Measurements from ENCODE around the gene ONECUT3.

DNA sequence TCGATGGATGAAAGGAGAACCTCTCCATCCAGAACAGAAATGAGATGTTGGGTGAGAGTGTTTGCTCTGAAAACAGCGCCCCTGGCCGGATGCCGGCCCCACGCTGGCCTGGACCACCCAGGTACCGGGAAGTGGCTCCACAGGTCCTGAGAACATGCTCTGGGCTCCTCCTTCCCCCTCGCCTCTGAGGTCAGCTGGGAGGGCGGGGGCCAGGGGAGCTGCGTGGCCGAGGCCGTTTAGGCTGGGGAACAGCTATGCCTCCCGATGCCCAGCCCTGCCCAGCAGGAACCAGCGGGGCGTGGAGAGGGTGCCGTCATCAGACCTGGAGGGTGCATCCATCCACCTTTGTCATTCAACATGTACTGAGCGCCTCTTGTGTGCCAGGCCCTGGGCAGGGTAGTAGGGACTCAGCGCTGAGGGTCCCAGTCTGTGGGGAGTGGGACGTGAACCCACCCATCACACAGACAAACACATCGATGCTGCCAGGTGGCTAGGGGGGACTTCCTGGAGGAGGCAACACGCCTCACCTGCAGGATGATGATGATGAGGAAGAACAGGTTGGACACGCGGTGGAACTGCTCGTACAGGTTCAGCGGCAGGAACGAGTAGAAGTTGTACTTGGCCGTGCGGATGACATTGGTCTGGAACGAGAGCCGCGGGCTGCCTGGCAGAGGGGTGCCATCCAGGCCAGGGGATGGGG, 54.5 kb downstream of the ONECUT3 start:
- TF ChIP-seq, protein P1, sequence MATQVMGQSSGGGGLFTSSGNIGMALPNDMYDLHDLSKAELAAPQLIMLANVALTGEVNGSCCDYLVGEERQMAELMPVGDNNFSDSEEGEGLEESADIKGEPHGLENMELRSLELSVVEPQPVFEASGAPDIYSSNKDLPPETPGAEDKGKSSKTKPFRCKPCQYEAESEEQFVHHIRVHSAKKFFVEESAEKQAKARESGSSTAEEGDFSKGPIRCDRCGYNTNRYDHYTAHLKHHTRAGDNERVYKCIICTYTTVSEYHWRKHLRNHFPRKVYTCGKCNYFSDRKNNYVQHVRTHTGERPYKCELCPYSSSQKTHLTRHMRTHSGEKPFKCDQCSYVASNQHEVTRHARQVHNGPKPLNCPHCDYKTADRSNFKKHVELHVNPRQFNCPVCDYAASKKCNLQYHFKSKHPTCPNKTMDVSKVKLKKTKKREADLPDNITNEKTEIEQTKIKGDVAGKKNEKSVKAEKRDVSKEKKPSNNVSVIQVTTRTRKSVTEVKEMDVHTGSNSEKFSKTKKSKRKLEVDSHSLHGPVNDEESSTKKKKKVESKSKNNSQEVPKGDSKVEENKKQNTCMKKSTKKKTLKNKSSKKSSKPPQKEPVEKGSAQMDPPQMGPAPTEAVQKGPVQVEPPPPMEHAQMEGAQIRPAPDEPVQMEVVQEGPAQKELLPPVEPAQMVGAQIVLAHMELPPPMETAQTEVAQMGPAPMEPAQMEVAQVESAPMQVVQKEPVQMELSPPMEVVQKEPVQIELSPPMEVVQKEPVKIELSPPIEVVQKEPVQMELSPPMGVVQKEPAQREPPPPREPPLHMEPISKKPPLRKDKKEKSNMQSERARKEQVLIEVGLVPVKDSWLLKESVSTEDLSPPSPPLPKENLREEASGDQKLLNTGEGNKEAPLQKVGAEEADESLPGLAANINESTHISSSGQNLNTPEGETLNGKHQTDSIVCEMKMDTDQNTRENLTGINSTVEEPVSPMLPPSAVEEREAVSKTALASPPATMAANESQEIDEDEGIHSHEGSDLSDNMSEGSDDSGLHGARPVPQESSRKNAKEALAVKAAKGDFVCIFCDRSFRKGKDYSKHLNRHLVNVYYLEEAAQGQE (IDR thresholded peaks at IDR 0.05): no peak
- TF ChIP-seq TAF1 (conservative IDR thresholded peaks at IDR 0.05): no peak
- TF ChIP-seq, protein P2, sequence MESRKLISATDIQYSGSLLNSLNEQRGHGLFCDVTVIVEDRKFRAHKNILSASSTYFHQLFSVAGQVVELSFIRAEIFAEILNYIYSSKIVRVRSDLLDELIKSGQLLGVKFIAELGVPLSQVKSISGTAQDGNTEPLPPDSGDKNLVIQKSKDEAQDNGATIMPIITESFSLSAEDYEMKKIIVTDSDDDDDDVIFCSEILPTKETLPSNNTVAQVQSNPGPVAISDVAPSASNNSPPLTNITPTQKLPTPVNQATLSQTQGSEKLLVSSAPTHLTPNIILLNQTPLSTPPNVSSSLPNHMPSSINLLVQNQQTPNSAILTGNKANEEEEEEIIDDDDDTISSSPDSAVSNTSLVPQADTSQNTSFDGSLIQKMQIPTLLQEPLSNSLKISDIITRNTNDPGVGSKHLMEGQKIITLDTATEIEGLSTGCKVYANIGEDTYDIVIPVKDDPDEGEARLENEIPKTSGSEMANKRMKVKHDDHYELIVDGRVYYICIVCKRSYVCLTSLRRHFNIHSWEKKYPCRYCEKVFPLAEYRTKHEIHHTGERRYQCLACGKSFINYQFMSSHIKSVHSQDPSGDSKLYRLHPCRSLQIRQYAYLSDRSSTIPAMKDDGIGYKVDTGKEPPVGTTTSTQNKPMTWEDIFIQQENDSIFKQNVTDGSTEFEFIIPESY (IDR thresholded peaks at IDR 0.05): no peak
- TF ChIP-seq, protein P3, sequence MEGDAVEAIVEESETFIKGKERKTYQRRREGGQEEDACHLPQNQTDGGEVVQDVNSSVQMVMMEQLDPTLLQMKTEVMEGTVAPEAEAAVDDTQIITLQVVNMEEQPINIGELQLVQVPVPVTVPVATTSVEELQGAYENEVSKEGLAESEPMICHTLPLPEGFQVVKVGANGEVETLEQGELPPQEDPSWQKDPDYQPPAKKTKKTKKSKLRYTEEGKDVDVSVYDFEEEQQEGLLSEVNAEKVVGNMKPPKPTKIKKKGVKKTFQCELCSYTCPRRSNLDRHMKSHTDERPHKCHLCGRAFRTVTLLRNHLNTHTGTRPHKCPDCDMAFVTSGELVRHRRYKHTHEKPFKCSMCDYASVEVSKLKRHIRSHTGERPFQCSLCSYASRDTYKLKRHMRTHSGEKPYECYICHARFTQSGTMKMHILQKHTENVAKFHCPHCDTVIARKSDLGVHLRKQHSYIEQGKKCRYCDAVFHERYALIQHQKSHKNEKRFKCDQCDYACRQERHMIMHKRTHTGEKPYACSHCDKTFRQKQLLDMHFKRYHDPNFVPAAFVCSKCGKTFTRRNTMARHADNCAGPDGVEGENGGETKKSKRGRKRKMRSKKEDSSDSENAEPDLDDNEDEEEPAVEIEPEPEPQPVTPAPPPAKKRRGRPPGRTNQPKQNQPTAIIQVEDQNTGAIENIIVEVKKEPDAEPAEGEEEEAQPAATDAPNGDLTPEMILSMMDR (IDR thresholded peaks at IDR 0.05; ENCODE audit: low read depth, low read length, missing input control): no peak
- TF ChIP-seq YY1 (IDR thresholded peaks at IDR 0.05): no peak
- TF ChIP-seq SP1 (IDR thresholded peaks at IDR 0.05): no peak
- no peak for TF ChIP-seq FOXA1 (IDR thresholded peaks at IDR 0.05)
- TF ChIP-seq JUND (IDR thresholded peaks at IDR 0.05): no peak
- TF ChIP-seq EGR1 (IDR thresholded peaks at IDR 0.05; ENCODE audit: low read depth in 2 of 2): no peak
- TF ChIP-seq GABPA (IDR thresholded peaks at IDR 0.05 in 1 of 2, conservative IDR thresholded peaks at IDR 0.05 in 1 of 2): no peak

Data from liver (tissue), 3 donors.